Adrenal gland (tissue), 5 donors: Measurements from ENCODE around the gene RELN.

Experiments used
- POLR2A ChIP-seq, 2 donors: fragments of 450-650 bp; IDR thresholded peaks; one replicate each; pipeline ENCODE4 v1.6.1; 2017; ENCODE audit warnings: antibody characterized with exemption in 2 of 2, mild to moderate bottlenecking in 2 of 2, moderate library complexity in 1 of 2
- TF ChIP-seq, protein P1 (sequence below), 6 experiments: fragments of 450-650 bp in 4 of 6; fragments of 200-600 bp in 2 of 6; sonication (generic) in 1 of 6; IDR thresholded peaks; 1 replicate in 5 of 6; 2 replicates in 1 of 6; pipeline versions ENCODE4 v1.5.1 to v1.8.0; 2016 to 2021; ENCODE audit warnings: antibody characterized with exemption in 6 of 6, mild to moderate bottlenecking in 2 of 6, moderate library complexity in 1 of 6
- donor health status: DM: no; HTN: no; CAD: no.

DNA sequence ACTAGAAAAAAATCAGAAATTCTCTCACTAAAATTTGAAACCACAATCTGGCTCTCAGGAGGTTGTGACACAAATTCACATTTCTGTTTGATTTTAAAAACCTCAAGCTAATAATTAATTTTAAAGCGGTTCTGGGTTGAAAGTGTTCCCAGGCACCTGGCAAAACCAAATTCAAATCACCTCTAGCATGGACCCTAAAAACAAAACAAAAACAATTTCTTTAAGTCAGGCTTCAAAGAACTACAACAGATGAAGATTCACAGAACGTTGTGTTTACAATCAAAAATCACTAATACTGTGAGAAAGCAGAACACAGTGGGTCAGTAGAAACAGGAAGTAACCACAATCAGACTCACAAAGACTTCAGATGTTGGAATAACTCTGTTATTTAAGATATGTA lies 7.2 kb upstream of the RELN start:
- TF ChIP-seq POLR2A (IDR thresholded peaks at IDR 0.05) = no peak
- TF ChIP-seq, protein P1, sequence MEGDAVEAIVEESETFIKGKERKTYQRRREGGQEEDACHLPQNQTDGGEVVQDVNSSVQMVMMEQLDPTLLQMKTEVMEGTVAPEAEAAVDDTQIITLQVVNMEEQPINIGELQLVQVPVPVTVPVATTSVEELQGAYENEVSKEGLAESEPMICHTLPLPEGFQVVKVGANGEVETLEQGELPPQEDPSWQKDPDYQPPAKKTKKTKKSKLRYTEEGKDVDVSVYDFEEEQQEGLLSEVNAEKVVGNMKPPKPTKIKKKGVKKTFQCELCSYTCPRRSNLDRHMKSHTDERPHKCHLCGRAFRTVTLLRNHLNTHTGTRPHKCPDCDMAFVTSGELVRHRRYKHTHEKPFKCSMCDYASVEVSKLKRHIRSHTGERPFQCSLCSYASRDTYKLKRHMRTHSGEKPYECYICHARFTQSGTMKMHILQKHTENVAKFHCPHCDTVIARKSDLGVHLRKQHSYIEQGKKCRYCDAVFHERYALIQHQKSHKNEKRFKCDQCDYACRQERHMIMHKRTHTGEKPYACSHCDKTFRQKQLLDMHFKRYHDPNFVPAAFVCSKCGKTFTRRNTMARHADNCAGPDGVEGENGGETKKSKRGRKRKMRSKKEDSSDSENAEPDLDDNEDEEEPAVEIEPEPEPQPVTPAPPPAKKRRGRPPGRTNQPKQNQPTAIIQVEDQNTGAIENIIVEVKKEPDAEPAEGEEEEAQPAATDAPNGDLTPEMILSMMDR (IDR thresholded peaks at IDR 0.05) = no peak
